SIG-M5 (cell line): ENCODE results near the gene USP37.

Source experiments
- DNase-seq: peaks from one replicate; lab custom pipeline; 2025; lab: John Stamatoyannopoulos, UW

USP37 gene

GRCh38 chr2:218401890-218402289 lies 166.3 kb downstream of the USP37 start:
- DNase-seq: no peak

- no peak for DNase-seq
Observed at GRCh38 chr2:218400930-218401881, 166.9 kb downstream of the USP37 start.
